ENCODE measurements around the gene CDKAL1.

CDKAL1 gene

DNA sequence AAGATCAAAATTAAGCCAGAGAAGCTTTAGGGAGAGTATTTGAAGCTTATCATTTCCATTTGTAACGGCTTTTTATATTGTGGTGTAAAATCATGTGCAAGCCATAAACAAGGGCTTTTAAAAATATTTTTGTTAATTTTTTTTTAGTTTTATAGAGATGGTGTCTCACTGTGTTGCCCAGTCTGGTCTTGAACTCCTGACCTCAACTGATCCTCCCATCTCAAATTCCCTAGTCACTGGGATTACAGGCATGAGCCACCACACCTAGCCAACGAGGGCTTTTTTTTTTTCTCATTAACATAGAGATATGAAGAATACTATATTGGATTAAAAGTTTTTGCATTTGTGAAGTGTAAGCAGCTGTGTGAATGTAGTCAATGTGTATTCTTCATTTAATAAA is 29.1 kb downstream of the CDKAL1 start:
- Histone ChIP-seq H3K4me3 (ENCODE audit: low read length in 2 of 2) (no peak overlapping the region), H3K79me1 (ENCODE audit: low read depth, low read length) (no peaks in the 10 kb centered on the region), H3K4me1 (ENCODE audit: control insufficient read depth in 2 of 2, insufficient read depth in 1 of 2, low read depth in 1 of 2, low read length in 2 of 2) (no peaks in the 10 kb centered on the region), H2BK15ac (ENCODE audit: low read length) (no peak overlapping the region), H3K27me3 (ENCODE audit: control insufficient read depth in 3 of 3, insufficient read depth in 3 of 3, low read depth in 1 of 3, low read length in 3 of 3) (no peaks in the 10 kb centered on the region), H3K9ac (ENCODE audit: low read depth, low read length, poor library complexity) (no peak overlapping the region), H4K91ac (ENCODE audit: low read depth, low read length, poor library complexity) (no peak overlapping the region), H3K14ac (ENCODE audit: low read length) (no peak overlapping the region), H3K36me3 (replicated peaks in 1 of 2; ENCODE audit: control insufficient read depth in 2 of 2, insufficient read depth in 2 of 2, low read length in 2 of 2) (no peaks in the 10 kb centered on the region), H3K4ac (ENCODE audit: low read length) (no peak overlapping the region), H4K8ac (ENCODE audit: low read depth, low read length) (no peak overlapping the region), H3K23ac (ENCODE audit: low read depth, low read length, poor library complexity) (no peak overlapping the region), H3K4me2 (ENCODE audit: insufficient read depth, low read length, poor library complexity, severe bottlenecking) (no peak overlapping the region), H3K27ac (replicated peaks; ENCODE audit: low read length) (no peak overlapping the region), H3K9me3 (replicated peaks in 1 of 2; ENCODE audit: control insufficient read depth in 2 of 2, insufficient read depth in 1 of 2, low read depth in 1 of 2, low read length in 2 of 2) (no peaks in the 10 kb centered on the region), H2BK12ac (ENCODE audit: low read length) (no peak overlapping the region), H2AFZ (ENCODE audit: low read length) (no peak overlapping the region), H2BK5ac (ENCODE audit: low read length) (no peak overlapping the region), H2AK5ac (ENCODE audit: low read depth, low read length) (no peak overlapping the region), H3K18ac (ENCODE audit: low read length) (no peak overlapping the region), H2BK120ac (ENCODE audit: low read depth, low read length) (no peak overlapping the region)
- WGBS, 2 donors (ENCODE audit: extremely low coverage in 2 of 2, insufficient read length in 2 of 2, insufficient replicate concordance in 1 of 2): no CpG with 5 or more reads among the region's 2 CpGs
- DNase-seq (ENCODE audit: low spot score): no peak

DNA sequence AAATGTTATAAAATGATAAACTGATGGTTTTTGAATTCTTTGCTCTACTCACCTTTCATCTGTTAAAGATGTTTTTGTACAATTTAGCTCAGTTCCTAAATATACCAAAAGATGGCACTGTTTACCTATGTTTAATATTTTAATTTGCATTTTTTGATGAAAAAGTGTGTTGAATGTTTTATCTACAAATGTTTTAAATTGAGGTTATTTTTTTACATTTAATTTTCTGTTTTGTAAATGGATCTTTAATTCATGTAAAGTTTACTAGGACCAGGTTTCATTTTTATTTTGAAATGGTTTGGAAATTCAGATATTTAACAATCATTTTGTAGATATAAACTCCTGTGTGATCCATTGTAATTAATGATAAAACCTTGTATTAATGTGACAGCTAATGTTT is 30.0 kb downstream of the CDKAL1 start:
- DNase-seq (ENCODE audit: low spot score): peak; percentile 12
- H3K27ac ChIP-seq (replicated peaks; ENCODE audit: low read length): no peak overlapping the region

DNA sequence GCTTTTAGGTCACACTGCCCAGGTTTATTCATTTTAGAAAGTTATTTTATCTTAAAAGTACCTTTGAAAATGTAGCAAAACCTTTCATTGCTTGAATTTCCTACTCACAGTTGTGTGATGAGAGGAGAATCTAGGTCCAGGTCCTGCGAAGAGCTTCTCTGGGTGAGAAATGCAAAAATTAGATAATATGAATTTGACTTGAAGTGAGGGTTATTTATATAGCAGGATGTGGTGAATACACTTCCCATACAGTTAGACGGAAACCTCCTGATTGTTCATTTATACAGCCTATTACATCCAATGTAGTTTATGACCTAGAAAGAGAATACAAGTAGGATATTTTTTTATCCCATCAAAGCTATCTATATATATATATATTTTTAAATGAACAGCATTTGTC is 30.5 kb downstream of the CDKAL1 start:
- Histone ChIP-seq H3K9me3 (replicated peaks in 1 of 2; ENCODE audit: control insufficient read depth in 2 of 2, insufficient read depth in 1 of 2, low read depth in 1 of 2, low read length in 2 of 2) (no peaks in the 10 kb centered on the region), H2AFZ (ENCODE audit: low read length) (no peak overlapping the region)

More for the DNA sequence above, 30.0 kb downstream of the CDKAL1 start:
- Histone ChIP-seq H3K4me3 (ENCODE audit: low read length in 2 of 2) (no peak overlapping the region), H3K9ac (ENCODE audit: low read depth, low read length, poor library complexity) (no peak overlapping the region), H3K14ac (ENCODE audit: low read length) (no peak overlapping the region), H2BK5ac (ENCODE audit: low read length) (no peak overlapping the region), H3K4me1 (ENCODE audit: control insufficient read depth in 2 of 2, insufficient read depth in 1 of 2, low read depth in 1 of 2, low read length in 2 of 2) (no peaks in the 10 kb centered on the region), H2AFZ (ENCODE audit: low read length) (no peak overlapping the region), H3K18ac (ENCODE audit: low read length) (no peak overlapping the region), H2BK120ac (ENCODE audit: low read depth, low read length) (no peak overlapping the region), H3K4me2 (ENCODE audit: insufficient read depth, low read length, poor library complexity, severe bottlenecking) (no peak overlapping the region), H2AK5ac (ENCODE audit: low read depth, low read length) (no peak overlapping the region), H4K8ac (ENCODE audit: low read depth, low read length) (no peak overlapping the region), H4K91ac (ENCODE audit: low read depth, low read length, poor library complexity) (no peak overlapping the region), H3K4ac (ENCODE audit: low read length) (no peak overlapping the region), H3K79me1 (ENCODE audit: low read depth, low read length) (no peaks in the 10 kb centered on the region), H3K23ac (ENCODE audit: low read depth, low read length, poor library complexity) (no peak overlapping the region), H3K9me3 (replicated peaks in 1 of 2; ENCODE audit: control insufficient read depth in 2 of 2, insufficient read depth in 1 of 2, low read depth in 1 of 2, low read length in 2 of 2) (no peaks in the 10 kb centered on the region), H2BK15ac (ENCODE audit: low read length) (no peak overlapping the region), H3K36me3 (replicated peaks in 1 of 2; ENCODE audit: control insufficient read depth in 2 of 2, insufficient read depth in 2 of 2, low read length in 2 of 2) (no peaks in the 10 kb centered on the region), H3K27me3 (ENCODE audit: control insufficient read depth in 3 of 3, insufficient read depth in 3 of 3, low read depth in 1 of 3, low read length in 3 of 3) (no peaks in the 10 kb centered on the region), H2BK12ac (ENCODE audit: low read length) (no peak overlapping the region)

DNA sequence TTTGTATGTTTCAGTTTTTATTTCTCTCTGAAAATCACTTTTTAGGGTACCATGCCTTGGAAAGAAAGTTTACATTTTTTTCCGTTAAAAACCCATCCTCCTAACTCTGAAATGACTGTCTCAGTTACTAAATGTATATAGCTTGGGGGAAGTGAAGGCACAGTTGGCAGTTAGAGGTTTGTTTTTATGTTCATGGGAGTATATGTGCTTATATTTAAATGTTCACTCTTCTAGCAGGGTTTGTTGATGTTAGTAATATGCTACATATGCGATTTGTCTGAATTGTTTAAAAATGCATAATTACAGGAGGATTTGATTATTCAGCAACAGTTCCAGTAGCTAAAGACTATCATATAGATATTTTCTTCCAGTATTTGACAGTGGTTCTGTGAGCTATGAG is 31.1 kb downstream of the CDKAL1 start:
- H2BK12ac ChIP-seq (ENCODE audit: low read length): no peak overlapping the region
- H4K8ac ChIP-seq (ENCODE audit: low read depth, low read length): no peak overlapping the region
- no peak overlapping the region for H3K4ac ChIP-seq (ENCODE audit: low read length)
- H3K79me1 ChIP-seq (ENCODE audit: low read depth, low read length): no peaks in the 10 kb centered on the region
- no peaks in the 10 kb centered on the region for H3K27me3 ChIP-seq (ENCODE audit: control insufficient read depth in 3 of 3, insufficient read depth in 3 of 3, low read depth in 1 of 3, low read length in 3 of 3)
- H3K23ac ChIP-seq (ENCODE audit: low read depth, low read length, poor library complexity): no peak overlapping the region
- H3K14ac ChIP-seq (ENCODE audit: low read length): no peak overlapping the region
- H3K4me3 ChIP-seq (ENCODE audit: low read length in 2 of 2): no peak overlapping the region
- no peak overlapping the region for H2BK5ac ChIP-seq (ENCODE audit: low read length)
- H2AFZ ChIP-seq (ENCODE audit: low read length): no peak overlapping the region
- no peak overlapping the region for H4K91ac ChIP-seq (ENCODE audit: low read depth, low read length, poor library complexity)
- H3K4me1 ChIP-seq (ENCODE audit: control insufficient read depth in 2 of 2, insufficient read depth in 1 of 2, low read depth in 1 of 2, low read length in 2 of 2): no peaks in the 10 kb centered on the region
- no peak for DNase-seq (ENCODE audit: low spot score)
- WGBS, 2 donors (ENCODE audit: extremely low coverage in 2 of 2, insufficient read length in 2 of 2, insufficient replicate concordance in 1 of 2): no CpG with 5 or more reads among the region's 2 CpGs
- H3K9me3 ChIP-seq (replicated peaks in 1 of 2; ENCODE audit: control insufficient read depth in 2 of 2, insufficient read depth in 1 of 2, low read depth in 1 of 2, low read length in 2 of 2): no peaks in the 10 kb centered on the region
- no peaks in the 10 kb centered on the region for H3K36me3 ChIP-seq (replicated peaks in 1 of 2; ENCODE audit: control insufficient read depth in 2 of 2, insufficient read depth in 2 of 2, low read length in 2 of 2)
- no peak overlapping the region for H3K18ac ChIP-seq (ENCODE audit: low read length)
- no peak overlapping the region for H3K4me2 ChIP-seq (ENCODE audit: insufficient read depth, low read length, poor library complexity, severe bottlenecking)
- H2AK5ac ChIP-seq (ENCODE audit: low read depth, low read length): no peak overlapping the region
- H2BK120ac ChIP-seq (ENCODE audit: low read depth, low read length): no peak overlapping the region
- no peak overlapping the region for H3K27ac ChIP-seq (replicated peaks; ENCODE audit: low read length)
- no peak overlapping the region for H2BK15ac ChIP-seq (ENCODE audit: low read length)
- H3K9ac ChIP-seq (ENCODE audit: low read depth, low read length, poor library complexity): no peak overlapping the region

More for the DNA sequence above, 30.5 kb downstream of the CDKAL1 start:
- DNase-seq (ENCODE audit: low spot score): no peak
- H3K4me3 ChIP-seq (ENCODE audit: low read length in 2 of 2): no peak overlapping the region
- no peak overlapping the region for H4K8ac ChIP-seq (ENCODE audit: low read depth, low read length)
- H3K36me3 ChIP-seq (replicated peaks in 1 of 2; ENCODE audit: control insufficient read depth in 2 of 2, insufficient read depth in 2 of 2, low read length in 2 of 2): no peaks in the 10 kb centered on the region
- H2BK5ac ChIP-seq (ENCODE audit: low read length): no peak overlapping the region
- no peak overlapping the region for H3K9ac ChIP-seq (ENCODE audit: low read depth, low read length, poor library complexity)
- no peak overlapping the region for H3K18ac ChIP-seq (ENCODE audit: low read length)
- no peak overlapping the region for H2BK15ac ChIP-seq (ENCODE audit: low read length)
- H3K23ac ChIP-seq (ENCODE audit: low read depth, low read length, poor library complexity): no peak overlapping the region
- no peak overlapping the region for H3K4ac ChIP-seq (ENCODE audit: low read length)
- no peaks in the 10 kb centered on the region for H3K27me3 ChIP-seq (ENCODE audit: control insufficient read depth in 3 of 3, insufficient read depth in 3 of 3, low read depth in 1 of 3, low read length in 3 of 3)
- H4K91ac ChIP-seq (ENCODE audit: low read depth, low read length, poor library complexity): no peak overlapping the region
- H3K27ac ChIP-seq (replicated peaks; ENCODE audit: low read length): no peak overlapping the region
- no peak overlapping the region for H2BK120ac ChIP-seq (ENCODE audit: low read depth, low read length)
- H3K14ac ChIP-seq (ENCODE audit: low read length): no peak overlapping the region
- H3K4me2 ChIP-seq (ENCODE audit: insufficient read depth, low read length, poor library complexity, severe bottlenecking): no peak overlapping the region
- H3K4me1 ChIP-seq (ENCODE audit: control insufficient read depth in 2 of 2, insufficient read depth in 1 of 2, low read depth in 1 of 2, low read length in 2 of 2): no peaks in the 10 kb centered on the region
- H2AK5ac ChIP-seq (ENCODE audit: low read depth, low read length): no peak overlapping the region
- H2BK12ac ChIP-seq (ENCODE audit: low read length): no peak overlapping the region
- WGBS, 2 donors (ENCODE audit: extremely low coverage in 2 of 2, insufficient read length in 2 of 2, insufficient replicate concordance in 1 of 2): no CpG with 5 or more reads among the region's 2 CpGs
- no peaks in the 10 kb centered on the region for H3K79me1 ChIP-seq (ENCODE audit: low read depth, low read length)

All from neuronal stem cell (in vitro differentiated cells).